Measurements from ENCODE around the gene TP63.
"Not testable (repeated sequence)": the region's sequence is repeated elsewhere in the genome, so short reads cannot be mapped to it uniquely, and the experiment has no call there.

Gene TP63

GRCh38 chr3:189721873-189722665 lies 90.9 kb downstream of the TP63 start:
- DNase-seq (ENCODE audit: low read depth in 2 of 2): no peak

GRCh38 chr3:189724356-189724755 lies 93.2 kb downstream of the TP63 start:
- DNase-seq (ENCODE audit: low read depth in 2 of 2): peak; percentile 65 to 72

DNA sequence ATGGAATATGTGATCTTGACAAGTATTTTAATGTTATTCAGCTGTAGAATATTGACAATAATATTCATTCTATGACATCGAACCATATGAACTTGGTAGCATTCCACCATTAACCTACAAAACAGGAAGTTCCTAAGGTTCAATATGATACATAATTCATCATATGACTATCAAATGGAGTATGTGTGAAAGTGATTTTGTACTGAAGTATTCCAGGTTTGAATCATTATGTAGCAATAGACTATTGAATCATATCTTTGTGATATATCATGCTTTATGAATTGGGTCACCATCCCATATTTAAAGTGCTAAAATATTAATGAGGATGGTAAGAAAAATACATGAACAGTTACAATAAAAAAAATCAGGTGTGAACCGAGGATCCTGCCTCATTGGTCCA lies 95.1 kb downstream of the TP63 start:
- DNase-seq (ENCODE audit: low read depth in 2 of 2): no peak

DNA sequence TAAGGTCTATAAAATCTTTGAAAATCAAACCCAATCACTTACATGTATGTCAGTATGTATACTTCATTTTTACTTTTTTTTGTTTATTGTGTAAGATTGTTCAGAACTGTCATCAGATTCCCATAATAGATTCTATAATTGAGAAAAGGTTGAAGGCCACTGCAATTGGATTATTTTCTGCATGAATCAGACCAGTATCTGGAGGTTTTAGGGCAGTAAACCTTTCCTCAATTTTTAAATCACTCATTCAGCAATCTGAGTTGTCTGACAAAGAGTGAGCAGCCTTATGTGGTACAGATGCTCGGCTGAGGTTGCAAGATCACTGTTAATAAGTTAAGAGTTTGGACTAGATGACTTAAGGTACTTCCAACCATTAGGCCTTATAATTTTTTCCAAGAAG lies 96.0 kb downstream of the TP63 start:
- peak; percentile 87 for DNase-seq (ENCODE audit: low read depth in 2 of 2)

- peak; percentile 81 to 82 for DNase-seq (ENCODE audit: low read depth in 2 of 2)
Observed at GRCh38 chr3:189727898-189728297, 96.7 kb downstream of the TP63 start.

DNA sequence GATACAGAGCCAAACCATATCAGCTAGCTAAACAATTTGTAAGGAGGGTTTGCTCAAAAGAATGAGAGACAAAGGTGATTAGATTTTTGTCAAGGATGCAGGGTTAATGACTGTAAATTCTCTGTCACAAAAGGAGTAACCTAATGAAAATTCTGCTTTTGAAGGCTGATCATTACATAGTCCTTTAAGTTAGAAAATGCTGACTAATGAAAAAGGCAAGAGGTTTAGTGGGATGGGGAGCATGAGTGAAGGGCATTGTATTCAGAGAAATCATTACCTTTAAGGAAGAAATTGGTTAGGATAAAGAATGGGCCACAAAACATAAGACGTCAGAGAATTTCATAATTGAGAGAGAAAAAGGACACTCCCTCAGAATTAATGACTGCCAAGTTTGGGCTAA lies 97.7 kb downstream of the TP63 start:
- DNase-seq (ENCODE audit: low read depth in 2 of 2): no peak

- no peak for DNase-seq (ENCODE audit: low read depth in 2 of 2)
Observed at GRCh38 chr3:189734061-189734460, 102.9 kb downstream of the TP63 start.

GRCh38 chr3:189735913-189736312 lies 104.7 kb downstream of the TP63 start:
- DNase-seq (ENCODE audit: low read depth in 2 of 2): no peak

DNA sequence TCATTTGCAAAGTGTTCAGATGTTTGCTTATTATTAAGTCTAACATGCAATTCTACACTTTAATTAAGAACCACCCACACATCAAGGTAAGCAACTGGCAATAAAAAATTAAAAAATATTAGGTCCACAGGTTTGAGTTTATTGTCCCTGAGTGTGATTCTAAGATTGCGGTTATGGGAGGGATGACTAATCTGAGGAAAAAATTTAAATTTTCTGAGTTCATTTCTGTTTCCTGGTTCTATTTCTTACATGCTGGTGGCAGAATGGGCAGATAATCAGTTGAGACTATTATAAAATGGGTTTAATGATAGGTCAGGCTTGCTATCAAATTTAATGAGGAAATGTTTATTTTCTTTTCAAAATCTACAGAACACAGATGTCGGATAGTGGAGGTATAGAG lies 105.9 kb downstream of the TP63 start:
- DNase-seq (ENCODE audit: low read depth in 2 of 2): no peak

DNA sequence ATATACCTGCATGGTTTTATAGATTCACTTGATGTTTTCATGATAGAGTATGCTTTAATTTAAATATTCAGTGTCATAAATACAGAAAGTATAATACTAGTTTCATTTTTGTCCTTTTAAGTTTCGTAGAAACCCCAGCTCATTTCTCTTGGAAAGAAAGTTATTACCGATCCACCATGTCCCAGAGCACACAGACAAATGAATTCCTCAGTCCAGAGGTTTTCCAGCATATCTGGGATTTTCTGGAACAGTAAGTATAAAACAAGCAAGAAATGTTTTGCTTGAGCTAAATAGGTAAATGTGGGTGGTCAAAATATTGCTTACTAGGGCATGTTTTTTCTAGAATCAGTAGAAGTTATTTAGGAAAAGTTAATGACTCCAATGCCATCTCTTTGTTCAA lies 106.4 kb downstream of the TP63 start:
- DNase-seq (ENCODE audit: low read depth in 2 of 2): no peak

- no peak for DNase-seq (ENCODE audit: low read depth in 2 of 2)
Observed at GRCh38 chr3:189739378-189739777, 108.2 kb downstream of the TP63 start.

DNA sequence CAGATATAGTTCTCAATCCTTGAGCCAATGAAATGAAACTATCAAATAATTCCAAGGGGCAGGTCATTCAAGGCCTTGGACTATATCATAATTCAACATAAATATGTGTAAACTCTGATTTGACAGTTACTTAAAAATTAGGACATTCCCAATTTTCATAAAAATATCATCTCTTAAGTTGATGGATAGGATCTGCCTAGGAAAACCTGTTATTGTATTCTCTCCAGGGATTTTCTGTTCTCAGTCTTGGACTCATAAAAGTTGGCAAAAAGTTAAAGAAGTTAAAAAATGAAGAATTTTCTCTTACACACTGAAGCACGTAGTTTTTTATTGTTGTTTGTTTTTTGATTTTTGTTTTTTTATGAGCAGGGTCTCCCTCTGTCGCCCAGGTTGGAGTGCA lies 109.0 kb downstream of the TP63 start:
- no peak for DNase-seq (ENCODE audit: low read depth in 2 of 2)

- DNase-seq (ENCODE audit: low read depth in 2 of 2): no peak
Observed at GRCh38 chr3:189744235-189744634, 113.0 kb downstream of the TP63 start.

GRCh38 chr3:189745622-189746021 lies 114.4 kb downstream of the TP63 start:
- DNase-seq (ENCODE audit: low read depth in 2 of 2): no peak

GRCh38 chr3:189748046-189748445 lies 116.9 kb downstream of the TP63 start:
- DNase-seq (ENCODE audit: low read depth in 2 of 2): no peak

- DNase-seq (ENCODE audit: low read depth in 2 of 2): not testable (repeated sequence)
Observed at GRCh38 chr3:189750972-189751371, 119.8 kb downstream of the TP63 start.

- DNase-seq (ENCODE audit: low read depth in 2 of 2): no peak
Observed at GRCh38 chr3:189754356-189754755, 123.2 kb downstream of the TP63 start.

- DNase-seq (ENCODE audit: low read depth in 2 of 2): no peak
Observed at GRCh38 chr3:189756582-189757078, 125.4 kb downstream of the TP63 start.

DNA sequence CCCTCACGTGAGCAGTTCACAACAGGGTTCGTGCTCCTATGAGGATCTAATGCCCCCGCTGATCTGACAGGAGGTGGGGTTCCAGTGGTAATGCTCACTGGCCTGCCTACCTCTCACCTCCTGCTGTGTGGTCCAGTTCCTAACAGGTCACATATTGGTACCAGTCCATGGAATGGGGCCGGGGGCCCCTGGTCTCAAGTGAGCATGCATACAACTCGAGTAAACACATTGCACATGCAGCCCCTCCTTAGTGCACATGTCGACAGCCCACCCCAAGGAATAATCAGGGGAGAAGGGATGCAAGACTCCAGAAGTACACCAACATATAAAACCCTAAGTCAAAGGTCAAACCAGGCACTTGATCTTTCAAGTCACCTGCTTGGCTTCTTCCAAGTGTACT lies 127.0 kb downstream of the TP63 start:
- no peak for DNase-seq (ENCODE audit: low read depth in 2 of 2)

GRCh38 chr3:189766416-189766815 lies 135.2 kb downstream of the TP63 start:
- peak in 1 of 2 experiments; percentile 20 for DNase-seq (ENCODE audit: low read depth in 2 of 2)

DNA sequence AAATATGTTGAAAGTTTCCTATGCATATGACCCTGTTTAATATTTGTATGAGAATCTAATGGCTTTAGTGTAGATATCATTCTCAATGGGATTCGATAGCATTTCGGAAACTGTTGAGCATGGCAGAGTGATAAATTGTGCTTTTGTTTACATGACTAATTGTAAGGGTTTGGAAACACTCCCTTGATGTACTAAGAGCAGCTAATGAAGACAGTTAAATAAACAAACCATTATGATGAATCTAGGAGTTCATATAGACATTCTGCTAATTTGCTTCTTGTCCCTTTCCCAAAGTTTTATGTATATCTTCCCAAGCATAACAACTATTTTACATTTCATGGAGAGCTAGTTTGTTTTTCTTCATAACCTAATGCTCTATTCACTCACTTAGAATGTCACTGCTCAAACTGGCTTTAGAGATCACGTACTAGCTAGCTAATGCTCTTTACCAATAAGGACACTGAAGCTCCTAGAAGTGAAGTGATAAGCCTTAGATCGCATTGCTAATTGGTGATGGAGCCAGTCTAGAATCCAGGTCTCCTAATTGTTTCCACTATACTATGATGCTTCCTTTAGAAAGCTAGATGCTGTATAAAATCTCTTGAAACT lies 140.8 kb downstream of the TP63 start:
- no peak for DNase-seq (ENCODE audit: low read depth in 2 of 2)

- DNase-seq (ENCODE audit: low read depth in 2 of 2): peak; percentile 24 to 33
Observed at GRCh38 chr3:189772584-189772983, 141.4 kb downstream of the TP63 start.

DNA sequence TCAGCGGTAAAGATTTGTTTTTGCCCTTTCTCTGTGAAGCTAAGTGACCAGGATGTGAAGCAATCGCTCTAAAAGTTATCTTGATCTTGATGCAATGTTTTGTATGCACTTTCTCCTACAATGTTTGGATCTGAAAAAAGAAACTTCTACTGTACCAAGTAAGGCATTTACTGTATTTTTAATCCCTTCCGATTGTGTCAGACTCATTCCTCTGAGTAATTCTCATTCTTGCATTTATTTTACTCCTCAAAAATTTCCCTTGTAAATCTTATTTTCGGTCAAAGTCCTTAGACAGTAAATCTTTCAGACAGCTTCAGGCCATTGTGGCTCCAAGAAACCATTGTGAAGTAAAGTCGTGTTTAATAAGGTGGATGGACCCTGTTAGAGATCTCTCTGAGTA lies 141.9 kb downstream of the TP63 start:
- peak; percentile 74 to 79 for DNase-seq (ENCODE audit: low read depth in 2 of 2)

Measured in fibroblast of skin of left quadriceps (primary cell).